HG03442 (cell line): ENCODE measurements around the gene CNMD.

Experiments used
- ATAC-seq: cut with Tn5 transposase; IDR thresholded peaks from one replicate; pipeline ENCODE4 v1.9.1; 2021; ENCODE audit warnings: mild to moderate bottlenecking, moderate library complexity; ENCODE audit not compliant: unreplicated experiment

The CNMD gene

GRCh38 chr13:52739468-52740071 lies at the start of gene CNMD:
Gene CNMD (minus strand): TSS chr13:52739820. CDS start chr13:52739701, 119 bp downstream.
- no peak for ATAC-seq

- no peak for ATAC-seq
Observed at GRCh38 chr13:52788011-52788410, 48.4 kb upstream of the CNMD start.

- ATAC-seq, result no peak
Observed at GRCh38 chr13:52787235-52787634, 47.6 kb upstream of the CNMD start.

GRCh38 chr13:52786766-52787165 lies 47.1 kb upstream of the CNMD start:
- ATAC-seq, result no peak

- ATAC-seq, result no peak
Observed at GRCh38 chr13:52785739-52786138, 46.1 kb upstream of the CNMD start.

GRCh38 chr13:52784591-52785340 lies 45.1 kb upstream of the CNMD start:
- ATAC-seq, result no peak

- no peak for ATAC-seq
Observed at GRCh38 chr13:52783943-52784342, 44.3 kb upstream of the CNMD start.

- ATAC-seq, result no peak
Observed at GRCh38 chr13:52782471-52783448, 43.1 kb upstream of the CNMD start.

GRCh38 chr13:52780611-52781010 lies 41.0 kb upstream of the CNMD start:
- no peak for ATAC-seq

- no peak for ATAC-seq
Observed at GRCh38 chr13:52780092-52780491, 40.5 kb upstream of the CNMD start.

GRCh38 chr13:52779103-52779502 lies 39.5 kb upstream of the CNMD start:
- no peak for ATAC-seq

GRCh38 chr13:52776726-52777125 lies 37.1 kb upstream of the CNMD start:
- no peak for ATAC-seq

- no peak for ATAC-seq
Observed at GRCh38 chr13:52775511-52775910, 35.9 kb upstream of the CNMD start.

GRCh38 chr13:52767949-52768516 lies 28.4 kb upstream of the CNMD start:
- no peak for ATAC-seq

GRCh38 chr13:52765611-52766390 lies 26.2 kb upstream of the CNMD start:
- no peak for ATAC-seq

- ATAC-seq, result no peak
Observed at GRCh38 chr13:52760077-52760476, 20.5 kb upstream of the CNMD start.

GRCh38 chr13:52758114-52758513 lies 18.5 kb upstream of the CNMD start:
- no peak for ATAC-seq

- no peak for ATAC-seq
Observed at GRCh38 chr13:52751196-52751595, 11.6 kb upstream of the CNMD start.

- ATAC-seq, result no peak
Observed at GRCh38 chr13:52750713-52751112, 11.1 kb upstream of the CNMD start.

GRCh38 chr13:52749419-52749818 lies 9.8 kb upstream of the CNMD start:
- no peak for ATAC-seq
